PC-9 (cell line): Measurements from ENCODE around the gene RPL7A.

Experiments used
- CTCF ChIP-seq: fragments of 200-600 bp; sonication (generic); conservative IDR thresholded peaks from 2 replicates; pipeline ENCODE4 v1.6.1; 2017; ENCODE audit warnings: mixed run types, antibody characterized with exemption, mild to moderate bottlenecking, moderate library complexity
- EZH2 ChIP-seq: fragments of 200-600 bp; sonication (generic); IDR thresholded peaks from 2 replicates; pipeline ENCODE4 v1.8.0; 2017; ENCODE audit warnings: antibody characterized with exemption, low read depth

GRCh38 chr9:133380734-133381133 is 32.7 kb downstream of the RPL7A start:
- TF ChIP-seq CTCF = no peak
- TF ChIP-seq EZH2 = no peak
